Panc1 (cell line): ENCODE measurements around the gene TRIM75. TPM values are rescaled to one million over a fixed set of nuclear protein-coding genes. Genes with fewer than 3 reads are reported as not detected.
"Not testable (repeated sequence)": the region's sequence is repeated elsewhere in the genome, so short reads cannot be mapped to it uniquely, and the experiment has no call there.

Experiments used
- ATAC-seq: fragments of 200-7000 bp; cut with Tn5 transposase; 2 replicates; pipeline ENCODE4 v1.9.1; 2020; ENCODE audit warnings: mild to moderate bottlenecking, moderate library complexity
- BruUV-seq: library from RNA; stranded (reverse); fragments of 400-500 nt; replicated peaks from 2 replicates; lab custom pipeline; 2021; lab: Mats Ljungman, UMichigan
- CTCF ChIA-PET: fragments of 300-600 bp; sonication (Branson Sonifier 250); formaldehyde crosslinking; loops from one replicate; lab custom pipeline; 2022; ENCODE audit warnings: antibody characterized with exemption; lab: Charles Lee
- POLR2A ChIA-PET: fragments of 300-600 bp; sonication (Branson Sonifier 250); formaldehyde crosslinking; loops from one replicate; lab custom pipeline; 2022; ENCODE audit warnings: antibody characterized with exemption; lab: Charles Lee
- DNase-seq: peaks from one replicate; pipeline ENCODE4 v3.0.0-alpha.2; 2010; ENCODE audit warnings: low read depth, low spot score
- H3K27ac ChIP-seq: 2 replicates; pipeline ENCODE4 v1.5.1; 2011; ENCODE audit warnings: mild to moderate bottlenecking, low read length, inconsistent platforms
- H3K27me3 ChIP-seq: fragments of 200-500 bp; sonication (Bioruptor generic); 2 replicates; pipeline ENCODE4 v1.6.0; 2014; ENCODE audit warnings: low read length, inconsistent platforms; ENCODE audit not compliant: control insufficient read depth, insufficient read depth
- H3K36me3 ChIP-seq: fragments of 200-500 bp; sonication (Bioruptor generic); 2 replicates; pipeline ENCODE4 v1.5.1; 2014; ENCODE audit warnings: inconsistent platforms, mild to moderate bottlenecking, low read length, moderate library complexity; ENCODE audit not compliant: control insufficient read depth, insufficient read depth
- H3K4me1 ChIP-seq: 2 replicates; pipeline ENCODE4 v1.5.1; 2011; ENCODE audit warnings: inconsistent platforms, mild to moderate bottlenecking, low read length, moderate library complexity; ENCODE audit not compliant: control insufficient read depth, insufficient read depth
- H3K4me3 ChIP-seq, 2 experiments: 2 replicates each; pipeline ENCODE4 v1.5.1; 2011 to 2012; ENCODE audit warnings: low read depth in 2 of 2, low read length in 2 of 2, mild to moderate bottlenecking in 2 of 2, inconsistent platforms in 1 of 2, moderate library complexity in 1 of 2
- H3K9me3 ChIP-seq: fragments of 200-500 bp; sonication (Bioruptor generic); 2 replicates; pipeline ENCODE4 v1.5.1; 2014; ENCODE audit warnings: low read depth, mild to moderate bottlenecking, inconsistent platforms, low read length, moderate library complexity; ENCODE audit not compliant: control insufficient read depth, insufficient read depth
- POLR2AphosphoS5 ChIP-seq: IDR thresholded peaks from 2 replicates; pipeline ENCODE4 v1.6.1; 2012; ENCODE audit warnings: mild to moderate bottlenecking, low read depth, low read length, moderate library complexity
- SIN3A ChIP-seq: IDR thresholded peaks from 2 replicates; pipeline ENCODE4 v1.6.1; 2012; ENCODE audit warnings: low read depth, mild to moderate bottlenecking, low read length, moderate library complexity, borderline replicate concordance; ENCODE audit not compliant: insufficient read depth
- TCF7L2 ChIP-seq: IDR thresholded peaks from 2 replicates; pipeline ENCODE4 v1.6.1; 2011; ENCODE audit warnings: mild to moderate bottlenecking, low read depth, low read length, inconsistent platforms
- in situ Hi-C: cut with HindIII; loops from 2 replicates; pipeline ENCODE4 v1.10.0; 2016; ENCODE audit warnings: low sequenced_read_pairs, low pct_unique_long_range_greater_than_20kb
- intact Hi-C: fragments of 100-400 bp; cut with micrococcal nuclease; formaldehyde crosslinking; loops from one replicate; pipeline ENCODE4 v1.10.0; 2022; ENCODE audit not compliant: unreplicated experiment
- total RNA-seq: library from RNA; stranded (reverse); gene quantifications from one replicate; pipeline ENCODE4 v1.2.1, GENCODE V29; 2021; ENCODE audit not compliant: unreplicated experiment
- TF ChIP-seq, protein P1 (sequence below), 2 experiments: IDR thresholded peaks; 2 replicates each; pipeline ENCODE4 v1.6.1; 2011 to 2012; ENCODE audit warnings: low read depth in 2 of 2, control low read depth in 1 of 2, low read length in 1 of 2, mild to moderate bottlenecking in 1 of 2, moderate library complexity in 1 of 2; ENCODE audit not compliant: insufficient read depth in 1 of 2
- TF ChIP-seq, protein P2 (sequence below): fragments of 450-650 bp; IDR thresholded peaks from 2 replicates; pipeline ENCODE4 v1.5.1; 2017; ENCODE audit warnings: mild to moderate bottlenecking

The TRIM75 gene
- total RNA-seq, 1 experiment from 2014 or later, result not detected

DNA sequence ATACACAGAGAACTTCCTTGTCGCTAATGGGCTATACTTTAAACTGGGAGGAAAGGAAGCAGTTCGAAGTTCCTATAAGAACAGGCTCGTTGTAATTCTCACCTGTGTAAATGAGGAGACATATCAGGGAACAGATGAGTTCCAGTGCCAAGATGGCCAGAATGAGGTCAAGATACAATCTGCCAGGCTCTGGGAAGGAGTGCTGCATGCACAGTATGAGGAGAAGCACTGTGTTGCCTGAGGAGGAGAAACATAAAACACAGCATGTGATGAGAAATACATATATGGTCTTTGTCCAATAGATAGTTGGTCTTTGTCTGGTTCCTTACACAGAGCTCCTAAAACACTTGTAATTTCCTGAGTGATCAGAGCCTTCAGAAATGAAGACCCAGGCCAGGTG lies 34.7 kb downstream of the TRIM75 start:
- in situ Hi-C loops, result no loop called here

DNA sequence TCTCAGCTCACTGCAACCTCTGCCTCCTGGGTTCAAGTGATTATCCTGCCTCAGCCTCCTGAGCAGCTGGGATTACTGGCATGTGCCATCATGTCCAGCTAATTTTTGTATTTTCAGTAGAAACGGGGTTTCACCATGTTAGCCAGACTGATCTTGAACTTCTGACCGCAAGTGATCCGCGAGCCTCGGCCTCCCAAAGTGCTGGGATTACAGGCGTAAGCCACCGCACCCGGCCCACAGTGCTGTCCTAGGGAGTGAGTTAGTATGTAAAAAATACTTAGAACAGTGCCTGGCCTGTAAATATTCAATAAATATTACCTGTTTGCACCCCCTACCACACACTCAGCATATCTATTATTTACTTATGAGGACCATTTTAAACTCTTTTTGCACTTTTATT lies 38.5 kb downstream of the TRIM75 start:
- POLR2A ChIA-PET, H3K36me3 ChIP-seq, ATAC-seq, H3K4me1 ChIP-seq, intact Hi-C loops, H3K27me3 ChIP-seq, CTCF ChIA-PET, H3K4me3 ChIP-seq, BruUV-seq, DNase-seq, H3K27ac ChIP-seq, in situ Hi-C loops, H3K9me3 ChIP-seq: not testable (repeated sequence)

More for the DNA sequence above, 34.7 kb downstream of the TRIM75 start:
- intact Hi-C loops, result no loop called here
- H3K36me3 ChIP-seq, result no peaks in the 10 kb centered on the region
- no peaks in the 10 kb centered on the region for H3K9me3 ChIP-seq
- H3K4me3 ChIP-seq, result no peak overlapping the region
- no TSS peak for BruUV-seq
- no peaks in the 10 kb centered on the region for H3K4me1 ChIP-seq
- no peak overlapping the region for H3K27ac ChIP-seq
- DNase-seq (no peak), ATAC-seq (no peak)
- ChIA-PET CTCF (no interaction called here), POLR2A (no interaction called here)
- no peak for TF ChIP-seq SIN3A
- TF ChIP-seq, protein P1, sequence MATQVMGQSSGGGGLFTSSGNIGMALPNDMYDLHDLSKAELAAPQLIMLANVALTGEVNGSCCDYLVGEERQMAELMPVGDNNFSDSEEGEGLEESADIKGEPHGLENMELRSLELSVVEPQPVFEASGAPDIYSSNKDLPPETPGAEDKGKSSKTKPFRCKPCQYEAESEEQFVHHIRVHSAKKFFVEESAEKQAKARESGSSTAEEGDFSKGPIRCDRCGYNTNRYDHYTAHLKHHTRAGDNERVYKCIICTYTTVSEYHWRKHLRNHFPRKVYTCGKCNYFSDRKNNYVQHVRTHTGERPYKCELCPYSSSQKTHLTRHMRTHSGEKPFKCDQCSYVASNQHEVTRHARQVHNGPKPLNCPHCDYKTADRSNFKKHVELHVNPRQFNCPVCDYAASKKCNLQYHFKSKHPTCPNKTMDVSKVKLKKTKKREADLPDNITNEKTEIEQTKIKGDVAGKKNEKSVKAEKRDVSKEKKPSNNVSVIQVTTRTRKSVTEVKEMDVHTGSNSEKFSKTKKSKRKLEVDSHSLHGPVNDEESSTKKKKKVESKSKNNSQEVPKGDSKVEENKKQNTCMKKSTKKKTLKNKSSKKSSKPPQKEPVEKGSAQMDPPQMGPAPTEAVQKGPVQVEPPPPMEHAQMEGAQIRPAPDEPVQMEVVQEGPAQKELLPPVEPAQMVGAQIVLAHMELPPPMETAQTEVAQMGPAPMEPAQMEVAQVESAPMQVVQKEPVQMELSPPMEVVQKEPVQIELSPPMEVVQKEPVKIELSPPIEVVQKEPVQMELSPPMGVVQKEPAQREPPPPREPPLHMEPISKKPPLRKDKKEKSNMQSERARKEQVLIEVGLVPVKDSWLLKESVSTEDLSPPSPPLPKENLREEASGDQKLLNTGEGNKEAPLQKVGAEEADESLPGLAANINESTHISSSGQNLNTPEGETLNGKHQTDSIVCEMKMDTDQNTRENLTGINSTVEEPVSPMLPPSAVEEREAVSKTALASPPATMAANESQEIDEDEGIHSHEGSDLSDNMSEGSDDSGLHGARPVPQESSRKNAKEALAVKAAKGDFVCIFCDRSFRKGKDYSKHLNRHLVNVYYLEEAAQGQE (IDR thresholded peaks at IDR 0.05; ENCODE audit: insufficient read depth in 1 of 2, low read depth in 2 of 2, low read length in 1 of 2), result no peak
- TF ChIP-seq, protein P2, sequence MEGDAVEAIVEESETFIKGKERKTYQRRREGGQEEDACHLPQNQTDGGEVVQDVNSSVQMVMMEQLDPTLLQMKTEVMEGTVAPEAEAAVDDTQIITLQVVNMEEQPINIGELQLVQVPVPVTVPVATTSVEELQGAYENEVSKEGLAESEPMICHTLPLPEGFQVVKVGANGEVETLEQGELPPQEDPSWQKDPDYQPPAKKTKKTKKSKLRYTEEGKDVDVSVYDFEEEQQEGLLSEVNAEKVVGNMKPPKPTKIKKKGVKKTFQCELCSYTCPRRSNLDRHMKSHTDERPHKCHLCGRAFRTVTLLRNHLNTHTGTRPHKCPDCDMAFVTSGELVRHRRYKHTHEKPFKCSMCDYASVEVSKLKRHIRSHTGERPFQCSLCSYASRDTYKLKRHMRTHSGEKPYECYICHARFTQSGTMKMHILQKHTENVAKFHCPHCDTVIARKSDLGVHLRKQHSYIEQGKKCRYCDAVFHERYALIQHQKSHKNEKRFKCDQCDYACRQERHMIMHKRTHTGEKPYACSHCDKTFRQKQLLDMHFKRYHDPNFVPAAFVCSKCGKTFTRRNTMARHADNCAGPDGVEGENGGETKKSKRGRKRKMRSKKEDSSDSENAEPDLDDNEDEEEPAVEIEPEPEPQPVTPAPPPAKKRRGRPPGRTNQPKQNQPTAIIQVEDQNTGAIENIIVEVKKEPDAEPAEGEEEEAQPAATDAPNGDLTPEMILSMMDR, result no peak
- no peak for TF ChIP-seq POLR2AphosphoS5
- TF ChIP-seq TCF7L2, result no peak
- H3K27me3 ChIP-seq, result no peaks in the 10 kb centered on the region

DNA sequence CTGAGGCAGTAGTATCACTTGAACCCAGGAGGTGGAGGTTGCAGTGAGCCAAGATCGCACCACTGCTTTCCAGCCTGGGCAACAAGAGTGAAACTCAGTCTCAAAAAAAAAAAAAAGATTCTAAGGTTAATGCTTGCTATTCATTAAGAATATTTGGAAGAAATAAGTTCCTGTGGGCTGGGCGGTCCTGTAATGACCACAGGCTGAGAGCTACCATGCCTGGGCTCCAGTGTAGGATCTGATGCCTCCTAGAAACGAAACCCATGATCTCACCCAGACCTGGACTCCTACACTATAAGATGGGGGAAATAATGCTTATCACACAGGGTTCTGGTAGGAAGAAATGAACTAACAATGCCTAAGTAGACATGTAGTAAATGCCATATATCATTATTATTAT lies 41.2 kb downstream of the TRIM75 start:
- Histone ChIP-seq H3K27ac (no peak overlapping the region), H3K4me1 (no peaks in the 10 kb centered on the region), H3K9me3 (no peaks in the 10 kb centered on the region), H3K4me3 (no peak overlapping the region), H3K36me3 (no peaks in the 10 kb centered on the region), H3K27me3 (no peaks in the 10 kb centered on the region)
- no TSS peak for BruUV-seq
- ATAC-seq (no peak), DNase-seq (no peak)
- ChIA-PET POLR2A (no interaction called here), CTCF (interaction anchor here (0.7 kb wide), 1 partner anchor 14 kb away, joined by 6 read pairs; no protein-coding TSS in a partner anchor)
- in situ Hi-C loops, result no loop called here
- TF ChIP-seq SIN3A (no peak), TCF7L2 (no peak), POLR2AphosphoS5 (no peak)
- TF ChIP-seq, protein P1 (IDR thresholded peaks at IDR 0.05; ENCODE audit: insufficient read depth in 1 of 2, low read depth in 2 of 2, low read length in 1 of 2), result no peak
- intact Hi-C loops, result no loop called here
